NT2/D1 (cell line): ENCODE measurements around the gene TSSK2.

Experiments used
- SUZ12 ChIP-seq: IDR thresholded peaks from 2 replicates; pipeline ENCODE4 v1.6.1; 2011; ENCODE audit not compliant: insufficient read length, insufficient read depth; ENCODE audit errors: extremely low read depth
- YY1 ChIP-seq: IDR thresholded peaks from 2 replicates; pipeline ENCODE4 v1.6.1; 2011; ENCODE audit not compliant: insufficient read length, insufficient read depth
- ZNF274 ChIP-seq: IDR thresholded peaks from 2 replicates; pipeline ENCODE4 v1.6.1; 2011; ENCODE audit warnings: mild to moderate bottlenecking, low read depth, low read length

- TF ChIP-seq YY1, result no peak
- no peak for TF ChIP-seq SUZ12
- no peak for TF ChIP-seq ZNF274
Observed at GRCh38 chr22:19169947-19170318, 38.8 kb downstream of the TSSK2 start.
